H9 (cell line): Measurements from ENCODE around the gene PDLIM7. TPM values are rescaled to one million over a fixed set of nuclear protein-coding genes. Genes with fewer than 3 reads are reported as not detected.

Source experiments
- DNase-seq: peaks from one replicate; pipeline ENCODE4 v3.0.0-alpha.2; 2017
- H2AFZ ChIP-seq: one replicate; pipeline ENCODE4 v1.6.1; 2013; ENCODE audit warnings: mild to moderate bottlenecking, low read length, control low read depth, moderate library complexity
- H2AK5ac ChIP-seq: 2 replicates; pipeline ENCODE4 v1.6.1; 2013; ENCODE audit warnings: low read length, control low read depth, mixed read lengths; ENCODE audit not compliant: insufficient read length
- H2BK120ac ChIP-seq: one replicate; pipeline ENCODE4 v1.6.1; 2013; ENCODE audit warnings: low read depth, mild to moderate bottlenecking, low read length, control low read depth, inconsistent platforms; ENCODE audit not compliant: poor library complexity, severe bottlenecking
- H2BK12ac ChIP-seq: 2 replicates; pipeline ENCODE4 v1.6.1; 2013; ENCODE audit warnings: low read length, control low read depth, mixed read lengths, low read depth; ENCODE audit not compliant: insufficient read length
- H2BK15ac ChIP-seq: 2 replicates; pipeline ENCODE4 v1.6.1; 2013; ENCODE audit warnings: low read depth, low read length, control low read depth
- H2BK20ac ChIP-seq: one replicate; pipeline ENCODE4 v1.6.1; 2013; ENCODE audit warnings: low read depth, mild to moderate bottlenecking, low read length, control low read depth, inconsistent platforms; ENCODE audit not compliant: poor library complexity, severe bottlenecking
- H2BK5ac ChIP-seq: 2 replicates; pipeline ENCODE4 v1.6.1; 2013; ENCODE audit warnings: low read length, control low read depth, mixed read lengths; ENCODE audit not compliant: insufficient read length
- H3K14ac ChIP-seq: 2 replicates; pipeline ENCODE4 v1.6.1; 2013; ENCODE audit warnings: low read length, control low read depth; ENCODE audit not compliant: insufficient read depth
- H3K18ac ChIP-seq: 2 replicates; pipeline ENCODE4 v1.6.1; 2013; ENCODE audit warnings: low read depth, mild to moderate bottlenecking, mixed read lengths, low read length, control low read depth; ENCODE audit not compliant: insufficient read length
- H3K23ac ChIP-seq: 2 replicates; pipeline ENCODE4 v1.6.1; 2013; ENCODE audit warnings: low read length, control low read depth, mixed read lengths, low read depth; ENCODE audit not compliant: insufficient read length
- H3K23me2 ChIP-seq: 2 replicates; pipeline ENCODE4 v1.6.1; 2013; ENCODE audit warnings: low read depth, mild to moderate bottlenecking, mixed read lengths, low read length, control low read depth; ENCODE audit not compliant: insufficient read length, poor library complexity, severe bottlenecking
- H3K27ac ChIP-seq: 2 replicates; pipeline ENCODE4 v1.5.1; 2013; ENCODE audit warnings: low read length, control low read depth, mixed read lengths, low read depth; ENCODE audit not compliant: insufficient read length
- H3K27me3 ChIP-seq: 2 replicates; pipeline ENCODE4 v1.6.1; 2013; ENCODE audit warnings: low read length, control low read depth, inconsistent platforms; ENCODE audit not compliant: insufficient read depth
- H3K4ac ChIP-seq: 2 replicates; pipeline ENCODE4 v1.6.1; 2013; ENCODE audit warnings: low read depth, mild to moderate bottlenecking, control low read depth, inconsistent platforms, low read length, moderate library complexity
- H3K4me1 ChIP-seq: 2 replicates; pipeline ENCODE4 v1.6.1; 2013; ENCODE audit warnings: low read length, control low read depth, inconsistent platforms; ENCODE audit not compliant: insufficient read depth
- H3K4me2 ChIP-seq: 2 replicates; pipeline ENCODE4 v1.6.1; 2013; ENCODE audit warnings: low read length, control low read depth, mixed read lengths; ENCODE audit not compliant: insufficient read length, insufficient read depth
- H3K56ac ChIP-seq: 2 replicates; pipeline ENCODE4 v1.6.1; 2013; ENCODE audit warnings: low read depth, mild to moderate bottlenecking, mixed read lengths, low read length, control low read depth; ENCODE audit not compliant: insufficient read length
- H3K79me1 ChIP-seq: 2 replicates; pipeline ENCODE4 v1.6.1; 2013; ENCODE audit warnings: low read depth, mild to moderate bottlenecking, moderate library complexity, low read length, control low read depth, inconsistent platforms; ENCODE audit not compliant: insufficient read depth, poor library complexity, severe bottlenecking
- H3K79me2 ChIP-seq: 2 replicates; pipeline ENCODE4 v1.6.1; 2013; ENCODE audit warnings: low read length, control low read depth, inconsistent platforms; ENCODE audit not compliant: insufficient read depth
- H3K9ac ChIP-seq: 2 replicates; pipeline ENCODE4 v1.6.1; 2013; ENCODE audit warnings: low read length, control low read depth, mixed read lengths; ENCODE audit not compliant: insufficient read length; ENCODE audit errors: extremely low read depth
- H3K9me3 ChIP-seq: one replicate; pipeline ENCODE4 v1.6.1; 2013; ENCODE audit warnings: low read depth, low read length, inconsistent platforms; ENCODE audit not compliant: control insufficient read depth
- H3T11ph ChIP-seq: one replicate; pipeline ENCODE4 v1.6.1; 2013; ENCODE audit warnings: mild to moderate bottlenecking, low read length, control low read depth, inconsistent platforms
- H4K20me1 ChIP-seq: one replicate; pipeline ENCODE4 v1.6.1; 2013; ENCODE audit not compliant: control insufficient read depth, insufficient read length, insufficient read depth
- H4K5ac ChIP-seq: 2 replicates; pipeline ENCODE4 v1.6.1; 2013; ENCODE audit warnings: low read depth, mild to moderate bottlenecking, mixed read lengths, low read length, control low read depth; ENCODE audit not compliant: insufficient read length
- H4K8ac ChIP-seq: replicated peaks from 2 replicates; pipeline ENCODE4 v1.6.1; 2013; ENCODE audit warnings: low read length, control low read depth, mixed read lengths, low read depth; ENCODE audit not compliant: insufficient read length
- H4K91ac ChIP-seq: 2 replicates; pipeline ENCODE4 v1.6.1; 2013; ENCODE audit warnings: low read depth, mild to moderate bottlenecking, moderate library complexity, mixed read lengths, low read length, control low read depth; ENCODE audit not compliant: insufficient read length
- H3K27ac Mint-ChIP-seq, 3 experiments: 2 replicates in 2 of 3; 3 replicates in 1 of 3; pipeline ENCODE4 v1.8.0; 2020 to 2021; ENCODE audit warnings: mixed read lengths in 3 of 3, mild to moderate bottlenecking in 1 of 3, moderate library complexity in 1 of 3
- H3K27me3 Mint-ChIP-seq: 2 replicates; pipeline ENCODE4 v1.8.0; 2021; ENCODE audit warnings: low read depth, mild to moderate bottlenecking, moderate library complexity, mixed read lengths
- H3K36me3 Mint-ChIP-seq, 3 experiments: 2 replicates in 2 of 3; 3 replicates in 1 of 3; pipeline ENCODE4 v1.8.0; 2020 to 2021; ENCODE audit warnings: low read depth in 3 of 3, mixed read lengths in 3 of 3; ENCODE audit not compliant: insufficient read depth in 1 of 3
- H3K4me1 Mint-ChIP-seq, 2 experiments: 2 replicates each; pipeline ENCODE4 v1.8.0; 2020; ENCODE audit warnings: mixed read lengths in 2 of 2
- H3K4me3 Mint-ChIP-seq, 2 experiments: 2 replicates in 1 of 2; 3 replicates in 1 of 2; pipeline ENCODE4 v1.8.0; 2020 to 2021; ENCODE audit warnings: mild to moderate bottlenecking in 2 of 2, mixed read lengths in 2 of 2, moderate library complexity in 1 of 2
- H3K9me3 Mint-ChIP-seq, 2 experiments: 2 replicates in 1 of 2; 3 replicates in 1 of 2; pipeline ENCODE4 v1.8.0; 2020; ENCODE audit warnings: mild to moderate bottlenecking in 2 of 2, mixed read lengths in 2 of 2, moderate library complexity in 1 of 2
- WGBS: extraction: QIAGEN DNeasy Blood & Tissue Kit; methylation state at CpG from one replicate; pipeline ENCODE4 v1.1.7; 2013; ENCODE audit warnings: missing lambda C conversion rate, low lambda C conversion rate, mixed read lengths; ENCODE audit not compliant: insufficient read length; ENCODE audit errors: extremely low coverage; 5-methylcytosine and 5-hydroxymethylcytosine counted together
- total RNA-seq: library from RNA; stranded (reverse); gene quantifications from 2 replicates; pipeline ENCODE4 v1.2.1, GENCODE V29; 2021
- TF ChIP-seq, protein P1 (sequence below): fragments of 200-600 bp; sonication (generic); conservative IDR thresholded peaks from 3 replicates; pipeline ENCODE4 v1.8.0; 2021; ENCODE audit warnings: antibody characterized with exemption, mild to moderate bottlenecking

PDLIM7 gene
- total RNA-seq, 1 experiment from 2014 or later: 137 TPM

DNA sequence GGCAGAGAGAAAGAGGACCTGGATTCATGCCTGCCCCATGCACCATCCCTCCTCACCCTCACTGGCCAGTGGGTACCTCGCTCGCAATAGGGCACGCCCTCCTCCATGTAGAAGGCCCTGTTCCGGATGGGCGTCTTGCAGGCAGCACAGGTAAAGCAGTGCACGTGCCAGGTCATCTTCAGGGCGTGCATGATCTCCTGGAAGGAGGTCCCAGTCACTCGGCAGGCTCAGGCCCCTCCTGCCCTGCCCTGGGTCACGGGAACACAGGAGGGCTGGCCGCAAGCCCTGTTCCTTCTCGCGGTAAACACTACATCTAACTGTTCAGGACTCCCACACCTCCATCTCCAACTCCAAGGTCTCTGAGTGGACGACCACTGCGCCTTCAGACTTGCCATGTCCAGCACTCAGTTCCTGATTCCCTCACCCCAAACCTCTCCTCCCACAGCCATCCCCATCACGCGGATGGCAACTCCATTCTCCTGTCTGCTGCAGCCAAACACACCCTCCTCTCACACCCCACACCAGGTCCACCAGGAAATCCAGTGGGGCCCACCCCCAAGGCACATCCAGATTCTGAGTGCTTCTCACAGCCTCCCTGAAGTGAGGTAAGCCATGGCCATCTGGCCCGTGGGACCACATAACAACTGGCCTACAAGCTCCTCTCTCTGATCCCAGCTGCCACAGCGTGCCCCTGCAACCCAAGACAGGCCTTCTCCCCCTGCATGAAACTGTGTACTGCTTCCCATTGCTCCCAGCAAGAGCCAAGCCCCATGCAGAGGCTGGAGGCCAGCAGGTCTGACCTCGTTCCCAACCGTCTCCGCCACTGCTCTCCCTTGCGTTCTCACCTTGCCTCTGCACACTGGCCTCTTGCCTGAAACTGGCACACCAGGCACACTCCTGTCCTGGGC lies 13.2 kb downstream of the PDLIM7 start:
- H4K20me1 ChIP-seq: no peaks in the 10 kb centered on the region
- H4K91ac ChIP-seq: no peak overlapping the region
- no peak overlapping the region for H3K56ac ChIP-seq
- H4K5ac ChIP-seq: no peak overlapping the region
- no peak for DNase-seq
- Mint-ChIP-seq H3K4me1 (peaks cover 0 to 3% of the 10 kb centered on the region in 2 experiments; a peak in 1 of 4 replicates), H3K27ac (peak overlapping the region in 2 of 3 experiments; percentile 76 to 83; a peak in 5 of 7 replicates), H3K36me3 (peaks cover 31 to 80% (median 73%) of the 10 kb centered on the region in 3 experiments), H3K27me3 (no peaks in the 10 kb centered on the region; the same call in none of the 2 replicates), H3K4me3 (no peak overlapping the region; a peak in 1 of 5 replicates), H3K9me3 (no peaks in the 10 kb centered on the region)
- TF ChIP-seq, protein P1, sequence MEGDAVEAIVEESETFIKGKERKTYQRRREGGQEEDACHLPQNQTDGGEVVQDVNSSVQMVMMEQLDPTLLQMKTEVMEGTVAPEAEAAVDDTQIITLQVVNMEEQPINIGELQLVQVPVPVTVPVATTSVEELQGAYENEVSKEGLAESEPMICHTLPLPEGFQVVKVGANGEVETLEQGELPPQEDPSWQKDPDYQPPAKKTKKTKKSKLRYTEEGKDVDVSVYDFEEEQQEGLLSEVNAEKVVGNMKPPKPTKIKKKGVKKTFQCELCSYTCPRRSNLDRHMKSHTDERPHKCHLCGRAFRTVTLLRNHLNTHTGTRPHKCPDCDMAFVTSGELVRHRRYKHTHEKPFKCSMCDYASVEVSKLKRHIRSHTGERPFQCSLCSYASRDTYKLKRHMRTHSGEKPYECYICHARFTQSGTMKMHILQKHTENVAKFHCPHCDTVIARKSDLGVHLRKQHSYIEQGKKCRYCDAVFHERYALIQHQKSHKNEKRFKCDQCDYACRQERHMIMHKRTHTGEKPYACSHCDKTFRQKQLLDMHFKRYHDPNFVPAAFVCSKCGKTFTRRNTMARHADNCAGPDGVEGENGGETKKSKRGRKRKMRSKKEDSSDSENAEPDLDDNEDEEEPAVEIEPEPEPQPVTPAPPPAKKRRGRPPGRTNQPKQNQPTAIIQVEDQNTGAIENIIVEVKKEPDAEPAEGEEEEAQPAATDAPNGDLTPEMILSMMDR: no peak
- H2BK15ac ChIP-seq: no peak overlapping the region
- H3T11ph ChIP-seq: no peak overlapping the region
- no peaks in the 10 kb centered on the region for H3K23me2 ChIP-seq
- H3K23ac ChIP-seq: no peak overlapping the region
- H3K4ac ChIP-seq: no peak overlapping the region
- no peak overlapping the region for H3K9ac ChIP-seq
- H3K27me3 ChIP-seq: no peaks in the 10 kb centered on the region
- H3K4me1 ChIP-seq: no peaks in the 10 kb centered on the region
- H3K4me2 ChIP-seq: no peak overlapping the region
- H3K79me1 ChIP-seq: no peaks in the 10 kb centered on the region
- H2AK5ac ChIP-seq: no peak overlapping the region
- no peak overlapping the region for H2BK5ac ChIP-seq
- no peak overlapping the region for H2BK20ac ChIP-seq
- peak overlapping the region; percentile 1 for H4K8ac ChIP-seq
- H2AFZ ChIP-seq: no peak overlapping the region
- no peak overlapping the region for H2BK120ac ChIP-seq
- no peak overlapping the region for H2BK12ac ChIP-seq
- no peak overlapping the region for H3K27ac ChIP-seq
- no CpG with 5 or more reads among the region's 22 CpGs for WGBS
- H3K9me3 ChIP-seq: no peaks in the 10 kb centered on the region
- no peak overlapping the region for H3K14ac ChIP-seq
- no peaks in the 10 kb centered on the region for H3K79me2 ChIP-seq
- no peak overlapping the region for H3K18ac ChIP-seq
